Measurements from ENCODE around the gene PRSS33. TPM values are rescaled to one million over a fixed set of nuclear protein-coding genes. Genes with fewer than 3 reads are reported as not detected.

The PRSS33 gene
- total and polyA plus RNA-seq, 12 donors = 0.60 TPM; not detected in 11

GRCh38 chr16:2736476-2737237, 50.7 kb downstream of the PRSS33 start:
- Histone ChIP-seq H3K9me3 (no peaks in the 10 kb centered on the region), H3K27ac (no peak overlapping the region), H3K4me1 (no peaks in the 10 kb centered on the region), H3K27me3 (peaks cover 0 to 29% (median 0%) of the 10 kb centered on the region in 7 donors), H3K36me3 (no peaks in the 10 kb centered on the region), H3K4me3 (no peak overlapping the region)
- no peak for ATAC-seq
- no peak for DNase-seq
- TF ChIP-seq, protein P1, sequence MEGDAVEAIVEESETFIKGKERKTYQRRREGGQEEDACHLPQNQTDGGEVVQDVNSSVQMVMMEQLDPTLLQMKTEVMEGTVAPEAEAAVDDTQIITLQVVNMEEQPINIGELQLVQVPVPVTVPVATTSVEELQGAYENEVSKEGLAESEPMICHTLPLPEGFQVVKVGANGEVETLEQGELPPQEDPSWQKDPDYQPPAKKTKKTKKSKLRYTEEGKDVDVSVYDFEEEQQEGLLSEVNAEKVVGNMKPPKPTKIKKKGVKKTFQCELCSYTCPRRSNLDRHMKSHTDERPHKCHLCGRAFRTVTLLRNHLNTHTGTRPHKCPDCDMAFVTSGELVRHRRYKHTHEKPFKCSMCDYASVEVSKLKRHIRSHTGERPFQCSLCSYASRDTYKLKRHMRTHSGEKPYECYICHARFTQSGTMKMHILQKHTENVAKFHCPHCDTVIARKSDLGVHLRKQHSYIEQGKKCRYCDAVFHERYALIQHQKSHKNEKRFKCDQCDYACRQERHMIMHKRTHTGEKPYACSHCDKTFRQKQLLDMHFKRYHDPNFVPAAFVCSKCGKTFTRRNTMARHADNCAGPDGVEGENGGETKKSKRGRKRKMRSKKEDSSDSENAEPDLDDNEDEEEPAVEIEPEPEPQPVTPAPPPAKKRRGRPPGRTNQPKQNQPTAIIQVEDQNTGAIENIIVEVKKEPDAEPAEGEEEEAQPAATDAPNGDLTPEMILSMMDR (IDR thresholded peaks at IDR 0.05) = no peak
- intact Hi-C loops (cut with DNase I) = no loop called here
- 86 to 87% methylated on average over 11 of the region's 11 CpGs for WGBS, 2 donors

GRCh38 chr16:2734844-2735515, 52.4 kb downstream of the PRSS33 start:
- TF ChIP-seq, protein P1 (IDR thresholded peaks at IDR 0.05) = no peak
- Histone ChIP-seq H3K27me3 (peaks cover 0 to 25% (median 0%) of the 10 kb centered on the region in 7 donors), H3K4me1 (no peaks in the 10 kb centered on the region), H3K27ac (no peak overlapping the region), H3K4me3 (no peak overlapping the region), H3K36me3 (no peaks in the 10 kb centered on the region), H3K9me3 (no peaks in the 10 kb centered on the region)
- 78% methylated on average over 10 of the region's 10 CpGs for WGBS, 2 donors
- DNase-seq (no peak), ATAC-seq (no peak)
- intact Hi-C loops (cut with DNase I) = no loop called here

Other genes starting within 250 kb of the PRSS33 start
- 10 to 100 TPM; 31.3 to 47.7 (median 38.3) TPM for gene PDPK1, start 249.5 kb downstream of the PRSS33 start, total RNA-seq
- gene PDPK1, start 249.5 kb downstream of the PRSS33 start, polyA plus RNA-seq = 10 to 100 TPM; 11.0 to 17.4 TPM
- 10 to 100 TPM in 6 of 10 donors, 1 to 10 TPM in 4; 8.5 to 22.4 (median 11.7) TPM for gene KCTD5, start 105.0 kb downstream of the PRSS33 start, total RNA-seq
- gene KCTD5, start 105.0 kb downstream of the PRSS33 start, polyA plus RNA-seq = 10 to 100 TPM in 1 of 2 donors, 1 to 10 TPM in 1; 8.7 to 11.7 TPM
- under 1 TPM in 9 of 10 donors, not detected in 1; 0.11 to 0.75 (median 0.40) TPM for gene PRSS27, start 67.3 kb downstream of the PRSS33 start, total RNA-seq
- under 1 TPM; 0.46 to 0.66 TPM for gene PRSS27, start 67.3 kb downstream of the PRSS33 start, polyA plus RNA-seq
- 100 to 1,000 TPM; 228 to 392 (median 261) TPM for gene SRRM2, start 34.9 kb downstream of the PRSS33 start, total RNA-seq
- gene SRRM2, start 34.9 kb downstream of the PRSS33 start, polyA plus RNA-seq = 1,000 to 10,000 TPM in 1 of 2 donors, 100 to 1,000 TPM in 1; 182 to 1,328 TPM
- 100 to 1,000 TPM; 248 to 373 (median 323) TPM for gene ELOB, start 10.3 kb downstream of the PRSS33 start, total RNA-seq
- 1,000 to 10,000 TPM in 1 of 2 donors, 100 to 1,000 TPM in 1; 511 to 1,196 TPM for gene ELOB, start 10.3 kb downstream of the PRSS33 start, polyA plus RNA-seq
- gene PRSS41, start 10.9 kb upstream of the PRSS33 start, total RNA-seq = not detected
- not detected for gene PRSS41, start 10.9 kb upstream of the PRSS33 start, polyA plus RNA-seq
- under 1 TPM in 1 of 10 donors, not detected in 9; 0.20 TPM for gene PRSS21, start 29.7 kb upstream of the PRSS33 start, total RNA-seq
- not detected for gene PRSS21, start 29.7 kb upstream of the PRSS33 start, polyA plus RNA-seq
- gene ZG16B, start 42.7 kb upstream of the PRSS33 start, total RNA-seq = under 1 TPM in 2 of 10 donors, not detected in 8; 0.44 to 0.88 TPM
- gene ZG16B, start 42.7 kb upstream of the PRSS33 start, polyA plus RNA-seq = under 1 TPM in 1 of 2 donors, not detected in 1; 0.07 TPM
- under 1 TPM in 1 of 10 donors, not detected in 9; 0.21 TPM for gene PRSS22, start 70.6 kb upstream of the PRSS33 start, total RNA-seq
- gene PRSS22, start 70.6 kb upstream of the PRSS33 start, polyA plus RNA-seq = not detected
- 10 to 100 TPM; 18.1 to 28.9 (median 21.9) TPM for gene FLYWCH2, start 95.7 kb upstream of the PRSS33 start, total RNA-seq
- gene FLYWCH2, start 95.7 kb upstream of the PRSS33 start, polyA plus RNA-seq = 10 to 100 TPM; 36.8 to 65.7 TPM
- 10 to 100 TPM; 27.1 to 42.3 (median 32.8) TPM for gene FLYWCH1, start 124.4 kb upstream of the PRSS33 start, total RNA-seq
- gene FLYWCH1, start 124.4 kb upstream of the PRSS33 start, polyA plus RNA-seq = 10 to 100 TPM; 22.1 to 41.0 TPM
- not detected for gene KREMEN2, start 176.7 kb upstream of the PRSS33 start, total RNA-seq
- gene KREMEN2, start 176.7 kb upstream of the PRSS33 start, polyA plus RNA-seq = not detected
- 10 to 100 TPM in 1 of 10 donors, 1 to 10 TPM in 9; 3.7 to 13.8 (median 6.5) TPM for gene PAQR4, start 181.8 kb upstream of the PRSS33 start, total RNA-seq
- gene PAQR4, start 181.8 kb upstream of the PRSS33 start, polyA plus RNA-seq = 10 to 100 TPM in 1 of 2 donors, 1 to 10 TPM in 1; 8.2 to 17.9 TPM
- gene PKMYT1, start 192.9 kb upstream of the PRSS33 start, total RNA-seq = 1 to 10 TPM in 2 of 10 donors, under 1 TPM in 7, not detected in 1; 0.34 to 4.2 (median 0.66) TPM
- 1 to 10 TPM; 1.4 to 3.7 TPM for gene PKMYT1, start 192.9 kb upstream of the PRSS33 start, polyA plus RNA-seq
- gene CLDN9, start 225.4 kb upstream of the PRSS33 start, total RNA-seq = 1 to 10 TPM in 3 of 10 donors, under 1 TPM in 7; 0.19 to 1.5 (median 0.79) TPM
- 1 to 10 TPM; 1.0 to 3.2 TPM for gene CLDN9, start 225.4 kb upstream of the PRSS33 start, polyA plus RNA-seq
- under 1 TPM in 1 of 10 donors, not detected in 9; 0.28 TPM for gene CLDN6, start 230.6 kb upstream of the PRSS33 start, total RNA-seq
- under 1 TPM in 1 of 2 donors, not detected in 1; 0.03 TPM for gene CLDN6, start 230.6 kb upstream of the PRSS33 start, polyA plus RNA-seq
- 100 to 1,000 TPM in 4 of 10 donors, 10 to 100 TPM in 6; 28.0 to 319 (median 92.3) TPM for gene TNFRSF12A, start 232.8 kb upstream of the PRSS33 start, total RNA-seq
- 100 to 1,000 TPM; 215 to 740 TPM for gene TNFRSF12A, start 232.8 kb upstream of the PRSS33 start, polyA plus RNA-seq
- 10 to 100 TPM; 41.8 to 62.8 (median 55.8) TPM for gene HCFC1R1, start 236.4 kb upstream of the PRSS33 start, total RNA-seq
- gene HCFC1R1, start 236.4 kb upstream of the PRSS33 start, polyA plus RNA-seq = 100 to 1,000 TPM in 1 of 2 donors, 10 to 100 TPM in 1; 71.8 to 370 TPM
- 10 to 100 TPM in 7 of 10 donors, 1 to 10 TPM in 3; 7.0 to 12.5 (median 10.4) TPM for gene THOC6, start 236.5 kb upstream of the PRSS33 start, total RNA-seq
- 10 to 100 TPM; 22.5 to 40.3 TPM for gene THOC6, start 236.5 kb upstream of the PRSS33 start, polyA plus RNA-seq
- not detected for gene BICDL2, start 249.4 kb upstream of the PRSS33 start, total RNA-seq
- gene BICDL2, start 249.4 kb upstream of the PRSS33 start, polyA plus RNA-seq = under 1 TPM in 1 of 2 donors, not detected in 1; 0.04 TPM

Measured in heart right ventricle (tissue), 16 donors.